ENCODE results near the gene YEATS2.

The YEATS2 gene

DNA sequence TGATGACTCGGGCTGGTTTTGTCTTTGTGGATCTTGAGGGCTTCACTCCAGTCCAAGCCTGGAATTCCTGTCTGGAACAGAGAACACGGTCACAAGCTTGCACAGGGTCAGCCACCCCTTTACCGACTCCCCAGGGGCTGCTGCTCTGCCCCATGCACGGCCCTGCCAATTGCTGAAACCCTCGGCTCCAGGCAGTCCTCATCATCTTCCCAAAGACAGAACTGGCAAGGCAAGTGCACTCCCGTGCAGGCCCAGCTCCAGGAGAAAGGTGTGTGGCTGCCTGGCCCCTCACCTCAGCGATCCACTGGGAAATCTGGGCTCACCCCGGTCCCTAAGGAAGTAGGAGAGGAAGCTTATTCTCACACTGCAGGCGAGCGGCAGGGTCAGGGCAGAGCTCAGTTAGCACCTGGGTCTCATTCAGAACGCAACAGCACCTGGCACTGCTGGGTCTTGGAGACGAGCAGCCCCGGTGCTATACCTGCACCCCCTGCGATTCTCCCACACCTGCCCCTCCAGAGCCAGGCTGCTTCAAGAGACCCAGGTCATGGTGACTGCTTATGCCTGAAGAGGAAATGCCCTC lies 120.5 kb downstream of the YEATS2 start:
- DNase-seq (ENCODE audit: low read depth in 1 of 2, low spot score in 1 of 2) = no peak
- Histone ChIP-seq H3K27ac (replicated peaks) (no peak overlapping the region), H3K4me3 (replicated peaks; ENCODE audit: insufficient read depth, low read length) (no peak overlapping the region), H3K27me3 (ENCODE audit: insufficient read depth, poor library complexity, severe bottlenecking) (no peaks in the 10 kb centered on the region)
- TF ChIP-seq, protein P1, sequence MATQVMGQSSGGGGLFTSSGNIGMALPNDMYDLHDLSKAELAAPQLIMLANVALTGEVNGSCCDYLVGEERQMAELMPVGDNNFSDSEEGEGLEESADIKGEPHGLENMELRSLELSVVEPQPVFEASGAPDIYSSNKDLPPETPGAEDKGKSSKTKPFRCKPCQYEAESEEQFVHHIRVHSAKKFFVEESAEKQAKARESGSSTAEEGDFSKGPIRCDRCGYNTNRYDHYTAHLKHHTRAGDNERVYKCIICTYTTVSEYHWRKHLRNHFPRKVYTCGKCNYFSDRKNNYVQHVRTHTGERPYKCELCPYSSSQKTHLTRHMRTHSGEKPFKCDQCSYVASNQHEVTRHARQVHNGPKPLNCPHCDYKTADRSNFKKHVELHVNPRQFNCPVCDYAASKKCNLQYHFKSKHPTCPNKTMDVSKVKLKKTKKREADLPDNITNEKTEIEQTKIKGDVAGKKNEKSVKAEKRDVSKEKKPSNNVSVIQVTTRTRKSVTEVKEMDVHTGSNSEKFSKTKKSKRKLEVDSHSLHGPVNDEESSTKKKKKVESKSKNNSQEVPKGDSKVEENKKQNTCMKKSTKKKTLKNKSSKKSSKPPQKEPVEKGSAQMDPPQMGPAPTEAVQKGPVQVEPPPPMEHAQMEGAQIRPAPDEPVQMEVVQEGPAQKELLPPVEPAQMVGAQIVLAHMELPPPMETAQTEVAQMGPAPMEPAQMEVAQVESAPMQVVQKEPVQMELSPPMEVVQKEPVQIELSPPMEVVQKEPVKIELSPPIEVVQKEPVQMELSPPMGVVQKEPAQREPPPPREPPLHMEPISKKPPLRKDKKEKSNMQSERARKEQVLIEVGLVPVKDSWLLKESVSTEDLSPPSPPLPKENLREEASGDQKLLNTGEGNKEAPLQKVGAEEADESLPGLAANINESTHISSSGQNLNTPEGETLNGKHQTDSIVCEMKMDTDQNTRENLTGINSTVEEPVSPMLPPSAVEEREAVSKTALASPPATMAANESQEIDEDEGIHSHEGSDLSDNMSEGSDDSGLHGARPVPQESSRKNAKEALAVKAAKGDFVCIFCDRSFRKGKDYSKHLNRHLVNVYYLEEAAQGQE (IDR thresholded peaks at IDR 0.05; ENCODE audit: insufficient replicate concordance, low read depth) = no peak
- TF ChIP-seq POLR2AphosphoS5 (IDR thresholded peaks at IDR 0.05; ENCODE audit: low read depth) (no peak), SPI1 (IDR thresholded peaks at IDR 0.05; ENCODE audit: borderline replicate concordance, low read depth) (no peak), GABPA (IDR thresholded peaks at IDR 0.05; ENCODE audit: low read depth) (no peak)
- TF ChIP-seq, protein P2, sequence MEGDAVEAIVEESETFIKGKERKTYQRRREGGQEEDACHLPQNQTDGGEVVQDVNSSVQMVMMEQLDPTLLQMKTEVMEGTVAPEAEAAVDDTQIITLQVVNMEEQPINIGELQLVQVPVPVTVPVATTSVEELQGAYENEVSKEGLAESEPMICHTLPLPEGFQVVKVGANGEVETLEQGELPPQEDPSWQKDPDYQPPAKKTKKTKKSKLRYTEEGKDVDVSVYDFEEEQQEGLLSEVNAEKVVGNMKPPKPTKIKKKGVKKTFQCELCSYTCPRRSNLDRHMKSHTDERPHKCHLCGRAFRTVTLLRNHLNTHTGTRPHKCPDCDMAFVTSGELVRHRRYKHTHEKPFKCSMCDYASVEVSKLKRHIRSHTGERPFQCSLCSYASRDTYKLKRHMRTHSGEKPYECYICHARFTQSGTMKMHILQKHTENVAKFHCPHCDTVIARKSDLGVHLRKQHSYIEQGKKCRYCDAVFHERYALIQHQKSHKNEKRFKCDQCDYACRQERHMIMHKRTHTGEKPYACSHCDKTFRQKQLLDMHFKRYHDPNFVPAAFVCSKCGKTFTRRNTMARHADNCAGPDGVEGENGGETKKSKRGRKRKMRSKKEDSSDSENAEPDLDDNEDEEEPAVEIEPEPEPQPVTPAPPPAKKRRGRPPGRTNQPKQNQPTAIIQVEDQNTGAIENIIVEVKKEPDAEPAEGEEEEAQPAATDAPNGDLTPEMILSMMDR (IDR thresholded peaks at IDR 0.05; ENCODE audit: insufficient read depth, low read length) = no peak

DNA sequence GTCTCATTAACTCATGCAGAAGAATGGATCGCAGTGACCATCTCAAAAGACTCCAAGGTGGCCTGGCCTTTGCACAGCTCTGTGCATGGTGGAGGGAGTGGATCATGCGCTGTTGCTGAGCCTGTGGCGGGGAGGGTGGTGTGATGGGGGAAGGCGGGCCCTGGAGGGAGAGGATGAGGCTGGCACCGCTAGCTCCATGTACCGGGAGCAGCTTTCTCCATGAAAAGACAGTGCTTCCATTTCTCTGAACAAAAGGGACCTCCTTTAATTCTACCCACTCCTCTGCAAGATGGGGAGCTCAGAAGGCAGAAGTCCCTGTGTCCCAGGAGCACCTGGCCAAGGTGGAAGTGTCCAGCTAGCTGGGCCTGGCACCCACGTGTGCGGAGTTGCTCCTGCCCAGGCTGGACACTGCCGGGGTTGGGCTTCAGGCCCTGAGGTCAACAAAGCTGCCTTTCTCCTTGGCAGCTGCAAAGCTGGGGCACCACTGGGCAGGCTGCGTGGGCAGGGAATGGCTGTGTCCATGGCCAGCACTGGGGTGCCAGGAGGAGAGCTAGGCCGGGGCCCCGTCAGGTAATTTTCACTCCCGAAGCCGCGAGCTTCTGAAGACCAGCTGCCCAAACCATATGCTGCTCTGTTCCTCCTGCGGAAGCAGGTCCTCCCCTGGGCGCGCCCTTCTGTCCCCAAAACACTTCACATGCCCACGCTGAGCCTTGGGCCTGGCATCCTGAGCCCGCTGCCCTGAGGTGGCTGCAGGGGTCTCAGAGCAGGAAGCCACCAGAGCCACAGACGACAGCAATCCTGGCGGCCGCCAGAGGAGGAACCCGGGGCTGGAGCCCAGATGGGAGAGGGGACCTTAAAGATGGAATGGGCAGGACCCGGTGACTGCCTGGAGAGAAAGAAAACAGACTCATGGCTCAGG lies 121.4 kb downstream of the YEATS2 start:
- no peaks in the 10 kb centered on the region for H3K27me3 ChIP-seq (ENCODE audit: insufficient read depth, poor library complexity, severe bottlenecking)
- no peak overlapping the region for H3K4me3 ChIP-seq (replicated peaks; ENCODE audit: insufficient read depth, low read length)
- DNase-seq (ENCODE audit: low read depth in 1 of 2, low spot score in 1 of 2) = no peak
- TF ChIP-seq GABPA (IDR thresholded peaks at IDR 0.05; ENCODE audit: low read depth) (no peak), POLR2AphosphoS5 (IDR thresholded peaks at IDR 0.05; ENCODE audit: low read depth) (no peak)
- H3K27ac ChIP-seq (replicated peaks) = no peak overlapping the region

DNA sequence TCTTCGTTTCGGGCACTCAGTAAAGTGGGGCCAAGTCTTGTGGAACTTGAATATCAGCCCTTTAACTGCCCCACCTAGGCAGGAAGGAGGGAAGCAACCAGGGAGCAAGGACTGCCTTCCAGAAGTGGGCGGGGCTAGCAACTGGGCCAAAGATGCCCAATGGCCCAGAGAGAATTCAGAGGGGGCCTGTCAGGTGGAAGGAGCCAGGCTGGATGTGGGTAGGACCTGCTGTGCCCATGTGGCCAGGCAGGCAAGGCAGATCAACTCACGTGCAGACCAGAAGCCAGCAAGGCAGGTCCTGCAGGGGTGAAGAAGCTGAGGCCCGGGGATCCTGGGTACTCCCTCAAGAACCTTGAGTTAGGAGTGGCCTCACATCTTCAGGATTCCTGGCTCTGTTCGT lies 122.2 kb downstream of the YEATS2 start:
- Histone ChIP-seq H3K27ac (replicated peaks) (no peak overlapping the region), H3K4me3 (replicated peaks; ENCODE audit: insufficient read depth, low read length) (no peak overlapping the region), H3K27me3 (ENCODE audit: insufficient read depth, poor library complexity, severe bottlenecking) (no peaks in the 10 kb centered on the region)
- no peak for TF ChIP-seq SPI1 (IDR thresholded peaks at IDR 0.05; ENCODE audit: borderline replicate concordance, low read depth)
- TF ChIP-seq, protein P2 (IDR thresholded peaks at IDR 0.05; ENCODE audit: insufficient read depth, low read length) = no peak
- TF ChIP-seq, protein P1 (IDR thresholded peaks at IDR 0.05; ENCODE audit: insufficient replicate concordance, low read depth) = no peak
- no peak for TF ChIP-seq POLR2AphosphoS5 (IDR thresholded peaks at IDR 0.05; ENCODE audit: low read depth)
- TF ChIP-seq GABPA (IDR thresholded peaks at IDR 0.05; ENCODE audit: low read depth) = no peak
- no peak for DNase-seq (ENCODE audit: low read depth in 1 of 2, low spot score in 1 of 2)

DNA sequence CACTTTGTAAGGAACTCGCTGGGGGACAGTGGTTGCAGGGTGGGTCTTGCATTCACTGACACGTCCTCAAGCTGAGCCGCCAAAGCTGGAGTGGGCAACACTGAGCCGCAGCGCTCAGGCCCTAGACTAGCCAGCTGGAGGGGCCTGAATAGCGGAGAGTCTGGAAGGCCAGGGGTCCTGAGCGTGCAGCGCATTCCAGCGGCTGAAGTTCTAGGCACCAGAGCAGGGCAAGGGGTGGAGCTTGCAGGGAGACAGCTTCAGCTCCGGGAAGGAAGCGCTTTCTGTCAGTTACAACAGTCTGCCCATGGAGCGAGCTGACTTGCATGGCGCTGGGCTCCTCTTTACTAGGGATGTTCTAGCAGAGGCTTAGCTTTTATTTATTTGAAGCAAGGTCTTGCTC lies 125.0 kb downstream of the YEATS2 start:
- TF ChIP-seq GABPA (IDR thresholded peaks at IDR 0.05; ENCODE audit: low read depth) = no peak
- no peak for TF ChIP-seq POLR2AphosphoS5 (IDR thresholded peaks at IDR 0.05; ENCODE audit: low read depth)
- TF ChIP-seq, protein P1 (IDR thresholded peaks at IDR 0.05; ENCODE audit: insufficient replicate concordance, low read depth) = no peak
- no peak for TF ChIP-seq SPI1 (IDR thresholded peaks at IDR 0.05; ENCODE audit: borderline replicate concordance, low read depth)
- TF ChIP-seq, protein P2 (IDR thresholded peaks at IDR 0.05; ENCODE audit: insufficient read depth, low read length) = no peak
- no peak overlapping the region for H3K27ac ChIP-seq (replicated peaks)
- no peak for DNase-seq (ENCODE audit: low read depth in 1 of 2, low spot score in 1 of 2)
- H3K27me3 ChIP-seq (ENCODE audit: insufficient read depth, poor library complexity, severe bottlenecking) = no peaks in the 10 kb centered on the region
- no peak overlapping the region for H3K4me3 ChIP-seq (replicated peaks; ENCODE audit: insufficient read depth, low read length)
